ENCODE results near the gene LDHB.

LDHB gene

GRCh38 chr12:21659383-21659782 is 1.7 kb upstream of the LDHB start:
- no peak for DNase-seq

- peak; percentile 52 for DNase-seq
Measured at GRCh38 chr12:21656905-21657325, 727 bp downstream of the LDHB start.

GRCh38 chr12:21655591-21655990 is 2.1 kb downstream of the LDHB start:
- DNase-seq = no peak

- DNase-seq = no peak
Measured at GRCh38 chr12:21651821-21652220, 5.8 kb downstream of the LDHB start.

- DNase-seq = no peak
Measured at GRCh38 chr12:21650997-21651396, 6.6 kb downstream of the LDHB start.

- no peak for DNase-seq
Measured at GRCh38 chr12:21649034-21649433, 8.6 kb downstream of the LDHB start.

GRCh38 chr12:21648378-21648777 is 9.3 kb downstream of the LDHB start:
- no peak for DNase-seq

GRCh38 chr12:21647179-21647578 is 10.5 kb downstream of the LDHB start:
- no peak for DNase-seq

GRCh38 chr12:21645041-21645500 is 12.6 kb downstream of the LDHB start:
- peak; percentile 13 for DNase-seq

GRCh38 chr12:21644516-21644915 is 13.1 kb downstream of the LDHB start:
- no peak for DNase-seq

- no peak for DNase-seq
Measured at GRCh38 chr12:21643758-21644157, 13.9 kb downstream of the LDHB start.

GRCh38 chr12:21642707-21643389 is 14.8 kb downstream of the LDHB start:
- no peak for DNase-seq

GRCh38 chr12:21638054-21638891 is 19.4 kb downstream of the LDHB start:
- DNase-seq = no peak

- DNase-seq = no peak
Measured at GRCh38 chr12:21634245-21634644, 23.4 kb downstream of the LDHB start.

GRCh38 chr12:21631367-21631766 is 26.3 kb downstream of the LDHB start:
- DNase-seq = no peak

GRCh38 chr12:21627924-21628323 is 29.7 kb downstream of the LDHB start:
- DNase-seq = no peak

GRCh38 chr12:21618566-21618965 is 39.1 kb downstream of the LDHB start:
- DNase-seq = no peak

- no peak for DNase-seq
Measured at GRCh38 chr12:21617030-21617429, 40.6 kb downstream of the LDHB start.

- DNase-seq = no peak
Measured at GRCh38 chr12:21615431-21615830, 42.2 kb downstream of the LDHB start.

- no peak for DNase-seq
Measured at GRCh38 chr12:21614506-21614905, 43.1 kb downstream of the LDHB start.

GRCh38 chr12:21613931-21614330 is 43.7 kb downstream of the LDHB start:
- DNase-seq = no peak

- DNase-seq = no peak
Measured at GRCh38 chr12:21608196-21608595, 49.4 kb downstream of the LDHB start.

- no peak for DNase-seq
Measured at GRCh38 chr12:21607701-21608100, 49.9 kb downstream of the LDHB start.

- no peak for DNase-seq
Measured at GRCh38 chr12:21606175-21606574, 51.5 kb downstream of the LDHB start.
